ENCODE results near the gene SFXN4. TPM values are rescaled to one million over a fixed set of nuclear protein-coding genes. Genes with fewer than 3 reads are reported as not detected.

Gene SFXN4
- total RNA-seq, 2 experiments from 2014 or later = 27.8 to 46.4 TPM

DNA sequence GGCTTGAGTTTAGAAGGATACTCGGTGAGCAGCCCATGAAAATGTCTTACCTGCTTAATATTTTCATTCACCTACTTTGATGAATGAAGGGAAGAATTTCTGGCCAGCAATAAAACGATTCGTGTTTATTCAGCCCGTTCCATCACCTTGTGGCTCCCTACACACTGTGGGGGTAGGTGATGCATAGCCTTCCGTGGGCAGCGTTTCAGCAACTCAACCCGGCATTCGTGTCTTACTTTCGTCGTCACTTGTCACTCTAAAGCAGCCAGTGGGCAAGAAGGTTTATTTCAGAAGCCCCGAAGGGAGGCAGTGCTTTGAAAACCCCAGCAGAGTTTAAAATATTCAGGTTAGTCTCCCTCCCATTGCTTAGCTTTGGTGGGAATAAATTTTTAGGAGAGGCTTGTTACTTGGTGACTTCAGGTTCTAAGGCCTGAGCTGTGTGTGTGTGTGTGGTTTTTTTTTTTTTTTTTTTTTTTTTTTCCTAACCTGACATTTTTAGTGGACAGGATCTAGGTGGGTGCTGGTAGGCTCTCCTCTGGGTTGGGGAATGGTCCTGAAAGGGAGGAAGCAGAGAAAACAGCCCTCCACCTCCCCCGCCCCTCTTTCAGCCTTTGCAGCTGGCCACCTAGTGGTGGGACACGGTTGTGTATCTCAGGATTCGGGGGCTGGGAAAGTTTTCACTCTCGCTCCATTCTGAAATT, 43.7 kb upstream of the SFXN4 start:
- Histone ChIP-seq H3K4me3 (ENCODE audit: low read depth, low read length, poor library complexity, severe bottlenecking) (peak overlapping the region; percentile 75), H3K9me2 (ENCODE audit: insufficient read depth, low read length) (no peaks in the 10 kb centered on the region), H3K36me3 (ENCODE audit: insufficient read depth, low read length) (no peaks in the 10 kb centered on the region), H3K79me2 (ENCODE audit: insufficient read depth, low read depth, low read length) (no peaks in the 10 kb centered on the region), H3K4me1 (ENCODE audit: insufficient read depth, low read length, poor library complexity, severe bottlenecking) (peaks cover 28% of the 10 kb centered on the region), H3K9me3 (ENCODE audit: low read length) (no peaks in the 10 kb centered on the region), H2AFZ (ENCODE audit: low read length) (no peak overlapping the region), H4K20me1 (ENCODE audit: insufficient read depth, low read length) (no peaks in the 10 kb centered on the region), H3K27ac (ENCODE audit: low read depth, low read length, poor library complexity, severe bottlenecking) (no peak overlapping the region), H3K4me2 (ENCODE audit: low read length) (peak overlapping the region; percentile 97)
- TF ChIP-seq CTCF (conservative IDR thresholded peaks at IDR 0.05; ENCODE audit: low read length) = peak; percentile 97
- no peak for TF ChIP-seq EZH2phosphoT487 (IDR thresholded peaks at IDR 0.05; ENCODE audit: borderline replicate concordance, low read depth, low read length)
- TSS peak; percentile 50 for BruUV-seq (replicated peaks)
- ChIA-PET CTCF (ENCODE audit: unreplicated experiment) (interaction anchor here (0.6 to 0.8 kb wide), 3 partner anchors 56 to 516 kb away, joined by 3 read pairs; no protein-coding TSS in a partner anchor), POLR2A (interaction anchor here (0.6 to 1.5 kb wide), 9 partner anchors 9 to 559 kb away, joined by 3 to 7 read pairs (median 3); no protein-coding TSS in a partner anchor)
- intact Hi-C loops (cut with micrococcal nuclease; ENCODE audit: unreplicated experiment) = loop anchor here (5.0 kb wide), 1 partner anchor 158 kb away; no protein-coding TSS in a partner anchor
- peak; percentile 64 for DNase-seq (ENCODE audit: low spot score)

DNA sequence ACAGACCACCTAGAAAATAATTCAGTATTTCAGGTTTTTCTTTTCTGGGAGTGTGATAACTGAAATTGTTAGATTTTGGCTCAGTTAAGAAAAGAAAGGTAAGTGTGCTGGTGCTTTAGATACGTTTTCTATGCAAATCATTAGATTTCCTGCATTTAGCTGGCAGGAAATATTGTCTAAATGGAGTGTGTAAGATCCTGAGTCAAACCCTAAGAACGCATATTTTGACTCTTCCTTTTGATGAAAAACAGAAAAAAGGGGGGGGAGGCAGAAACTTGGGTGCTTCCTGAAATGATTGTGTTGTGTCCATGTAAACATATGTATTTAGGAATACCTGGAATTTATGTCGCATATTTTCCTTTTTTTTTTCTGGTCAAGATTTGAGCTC, 43.0 kb upstream of the SFXN4 start:
- Histone ChIP-seq H3K4me2 (ENCODE audit: low read length) (peak overlapping the region; percentile 97), H3K9me2 (ENCODE audit: insufficient read depth, low read length) (no peaks in the 10 kb centered on the region), H3K79me2 (ENCODE audit: insufficient read depth, low read depth, low read length) (no peaks in the 10 kb centered on the region), H4K20me1 (ENCODE audit: insufficient read depth, low read length) (no peaks in the 10 kb centered on the region), H3K4me1 (ENCODE audit: insufficient read depth, low read length, poor library complexity, severe bottlenecking) (peaks cover 28% of the 10 kb centered on the region), H3K9me3 (ENCODE audit: low read length) (no peaks in the 10 kb centered on the region), H3K27ac (ENCODE audit: low read depth, low read length, poor library complexity, severe bottlenecking) (no peak overlapping the region), H3K36me3 (ENCODE audit: insufficient read depth, low read length) (no peaks in the 10 kb centered on the region), H2AFZ (ENCODE audit: low read length) (peak overlapping the region; percentile 39; the same call in 1 of the 2 replicates), H3K4me3 (ENCODE audit: low read depth, low read length, poor library complexity, severe bottlenecking) (peak overlapping the region; percentile 75)
- intact Hi-C loops (cut with micrococcal nuclease; ENCODE audit: unreplicated experiment) = loop anchor here (5.0 kb wide), 1 partner anchor 159 kb away; no protein-coding TSS in a partner anchor
- no TSS peak for BruUV-seq (replicated peaks)
- TF ChIP-seq CTCF (conservative IDR thresholded peaks at IDR 0.05; ENCODE audit: low read length) (no peak), EZH2phosphoT487 (IDR thresholded peaks at IDR 0.05; ENCODE audit: borderline replicate concordance, low read depth, low read length) (no peak)
- peak; percentile 30 for DNase-seq (ENCODE audit: low spot score)
- ChIA-PET POLR2A (interaction anchor here (0.6 to 1.7 kb wide), 7 partner anchors 10 to 558 kb away, joined by 3 to 8 read pairs (median 6); no protein-coding TSS in a partner anchor), CTCF (ENCODE audit: unreplicated experiment) (interaction anchor here (0.6 kb wide), 1 partner anchor 57 kb away, joined by 3 read pairs; no protein-coding TSS in a partner anchor)

Measured in OCI-LY7 (cell line).